Gastroesophageal sphincter (tissue), 3 donors: Measurements from ENCODE around the gene CPNE9.

ENCODE experiments used
- CTCF ChIP-seq, 4 experiments: fragments of 200-600 bp in 2 of 4; fragments of 450-650 bp in 2 of 4; sonication (generic) in 1 of 4; IDR thresholded peaks; one replicate each; pipeline ENCODE4 v1.5.1; 2017 to 2019; ENCODE audit warnings: antibody characterized with exemption in 4 of 4, mild to moderate bottlenecking in 2 of 4, moderate library complexity in 2 of 4
- EP300 ChIP-seq: sonication (generic); formaldehyde crosslinking; IDR thresholded peaks from one replicate; pipeline ENCODE4 v1.6.1; 2017; ENCODE audit warnings: antibody characterized with exemption, mild to moderate bottlenecking
- POLR2A ChIP-seq, 2 donors: fragments of 450-650 bp; IDR thresholded peaks; one replicate each; pipeline ENCODE4 v1.6.1; 2017; ENCODE audit warnings: antibody characterized with exemption in 2 of 2, mild to moderate bottlenecking in 2 of 2, moderate library complexity in 1 of 2
- POLR2AphosphoS5 ChIP-seq: sonication (generic); formaldehyde crosslinking; IDR thresholded peaks from one replicate; pipeline ENCODE4 v1.6.1; 2017; ENCODE audit warnings: antibody characterized with exemption

GRCh38 chr3:9745521-9745920 lies 41.9 kb downstream of the CPNE9 start:
- TF ChIP-seq CTCF (IDR thresholded peaks at IDR 0.05) (no peak), EP300 (no peak), POLR2AphosphoS5 (no peak), POLR2A (IDR thresholded peaks at IDR 0.05) (no peak)
